Hepatocyte (in vitro differentiated cells): ENCODE results near the gene OPTC. TPM values are rescaled to one million over a fixed set of nuclear protein-coding genes. Genes with fewer than 3 reads are reported as not detected.

Experiments
- DNase-seq: peaks from one replicate; pipeline ENCODE4 v3.0.0-alpha.2; 2016; ENCODE audit warnings: low spot score
- H2AFZ ChIP-seq: fragments of 200-600 bp; sonication (generic); 2 replicates; pipeline ENCODE4 v1.6.0; 2016; ENCODE audit warnings: antibody characterized with exemption, mild to moderate bottlenecking
- H3K27ac ChIP-seq: fragments of 200-600 bp; sonication (generic); 2 replicates; pipeline ENCODE4 v1.5.1; 2016; ENCODE audit warnings: mild to moderate bottlenecking
- H3K27me3 ChIP-seq: fragments of 200-600 bp; sonication (generic); 2 replicates; pipeline ENCODE4 v1.6.1; 2016
- H3K36me3 ChIP-seq: fragments of 200-600 bp; sonication (generic); replicated peaks from 2 replicates; pipeline ENCODE4 v1.5.1; 2016; ENCODE audit warnings: low read depth; ENCODE audit not compliant: insufficient read depth
- H3K4me1 ChIP-seq: fragments of 200-600 bp; sonication (generic); 2 replicates; pipeline ENCODE4 v1.5.1; 2016; ENCODE audit warnings: mild to moderate bottlenecking, moderate library complexity; ENCODE audit not compliant: insufficient read depth
- H3K4me2 ChIP-seq: fragments of 200-600 bp; sonication (generic); 2 replicates; pipeline ENCODE4 v1.6.0; 2016
- H3K4me3 ChIP-seq: fragments of 200-600 bp; sonication (generic); 2 replicates; pipeline ENCODE4 v1.5.1; 2016; ENCODE audit warnings: mild to moderate bottlenecking
- H3K79me2 ChIP-seq: fragments of 200-600 bp; sonication (generic); 2 replicates; pipeline ENCODE4 v1.6.0; 2017; ENCODE audit warnings: mild to moderate bottlenecking
- H3K9me2 ChIP-seq: fragments of 200-600 bp; sonication (generic); replicated peaks from 2 replicates; pipeline ENCODE4 v1.6.0; 2017; ENCODE audit warnings: mild to moderate bottlenecking; ENCODE audit not compliant: insufficient read depth
- H3K9me3 ChIP-seq: fragments of 200-600 bp; sonication (generic); 2 replicates; pipeline ENCODE4 v1.5.1; 2016; ENCODE audit warnings: low read depth, mild to moderate bottlenecking
- H4K20me1 ChIP-seq: fragments of 200-600 bp; sonication (generic); 2 replicates; pipeline ENCODE4 v1.6.0; 2016; ENCODE audit warnings: mild to moderate bottlenecking; ENCODE audit not compliant: insufficient read depth, poor library complexity, severe bottlenecking
- EZH2 ChIP-seq: fragments of 200-600 bp; sonication (generic); IDR thresholded peaks from 2 replicates; pipeline ENCODE4 v1.6.1; 2016; ENCODE audit warnings: antibody characterized with exemption, mild to moderate bottlenecking, borderline replicate concordance
- EZH2phosphoT487 ChIP-seq: fragments of 200-600 bp; sonication (generic); IDR thresholded peaks from one replicate; pipeline ENCODE4 v1.6.1; 2018; ENCODE audit warnings: antibody characterized with exemption, mild to moderate bottlenecking, low read depth, moderate library complexity; ENCODE audit not compliant: unreplicated experiment, severe bottlenecking
- WGBS: methylation state at CpG from one replicate; pipeline ENCODE4 v1.1.6; 2016; ENCODE audit warnings: low lambda C conversion rate; ENCODE audit errors: missing lambda C conversion rate; 5-methylcytosine and 5-hydroxymethylcytosine counted together
- polyA plus RNA-seq: library from polyadenylated mRNA; unstranded; fragments of >200 nt; fragmentation: Nextera tagmentation; extraction: Ambion mirVana; gene quantifications from 2 replicates; pipeline ENCODE4 v1.2.1, GENCODE V29; 2016
- total RNA-seq: library from RNA; depleted of rRNA; stranded (reverse); fragments of >200 nt; gene quantifications from 2 replicates; pipeline ENCODE4 v1.2.3, GENCODE V29; 2014
- TF ChIP-seq, protein P1 (sequence below): fragments of 200-600 bp; sonication (generic); IDR thresholded peaks from 2 replicates; pipeline ENCODE4 v1.5.1; 2016; ENCODE audit warnings: antibody characterized with exemption, mild to moderate bottlenecking; ENCODE audit not compliant: poor library complexity

Gene OPTC
- total and polyA plus RNA-seq, 2 experiments from 2014 or later = 0.28 TPM; not detected in 1

DNA sequence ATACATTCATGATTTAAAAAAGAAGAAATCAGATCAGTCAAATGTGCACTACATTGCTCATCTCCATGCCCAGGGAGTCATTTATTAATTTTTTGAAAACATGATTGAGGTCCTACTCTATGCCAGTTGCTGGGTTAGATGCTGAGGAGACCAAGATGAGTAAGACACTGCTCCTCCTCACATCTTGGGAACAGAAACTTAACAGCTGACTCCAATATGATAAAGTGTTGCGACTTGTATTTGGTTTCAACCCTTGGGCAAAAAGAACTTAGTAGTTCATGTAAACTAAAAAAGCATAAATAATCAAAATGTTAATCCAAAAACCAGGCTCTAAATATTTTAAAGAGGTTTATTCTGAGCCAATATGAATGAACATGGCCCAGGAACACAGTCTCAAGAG lies 56.9 kb downstream of the OPTC start:
- no peak overlapping the region for H3K4me2 ChIP-seq
- H3K4me3 ChIP-seq = no peak overlapping the region
- WGBS = 86% methylated on average over 1 of the region's 1 CpG

DNA sequence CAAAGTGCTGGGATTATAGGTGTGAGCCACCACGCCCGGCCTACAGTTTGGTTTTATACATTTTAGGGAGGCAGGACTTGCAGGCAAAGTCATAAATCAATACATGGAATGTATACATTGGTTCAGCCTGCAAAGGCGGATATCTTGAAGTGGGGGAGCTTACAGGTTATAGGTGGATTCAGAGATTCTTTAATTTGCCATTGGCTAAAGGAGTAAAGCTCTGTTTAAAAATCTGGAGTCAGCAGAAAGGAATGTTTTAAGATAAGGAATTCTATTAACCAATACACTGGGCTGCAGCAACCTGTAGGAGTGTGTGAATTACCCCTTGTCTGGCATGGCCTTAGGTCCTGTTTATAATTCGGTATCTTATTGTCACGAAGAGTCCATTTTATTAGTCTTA lies 57.6 kb downstream of the OPTC start:
- TF ChIP-seq EZH2phosphoT487 (no peak), EZH2 (no peak)
- TF ChIP-seq, protein P1, sequence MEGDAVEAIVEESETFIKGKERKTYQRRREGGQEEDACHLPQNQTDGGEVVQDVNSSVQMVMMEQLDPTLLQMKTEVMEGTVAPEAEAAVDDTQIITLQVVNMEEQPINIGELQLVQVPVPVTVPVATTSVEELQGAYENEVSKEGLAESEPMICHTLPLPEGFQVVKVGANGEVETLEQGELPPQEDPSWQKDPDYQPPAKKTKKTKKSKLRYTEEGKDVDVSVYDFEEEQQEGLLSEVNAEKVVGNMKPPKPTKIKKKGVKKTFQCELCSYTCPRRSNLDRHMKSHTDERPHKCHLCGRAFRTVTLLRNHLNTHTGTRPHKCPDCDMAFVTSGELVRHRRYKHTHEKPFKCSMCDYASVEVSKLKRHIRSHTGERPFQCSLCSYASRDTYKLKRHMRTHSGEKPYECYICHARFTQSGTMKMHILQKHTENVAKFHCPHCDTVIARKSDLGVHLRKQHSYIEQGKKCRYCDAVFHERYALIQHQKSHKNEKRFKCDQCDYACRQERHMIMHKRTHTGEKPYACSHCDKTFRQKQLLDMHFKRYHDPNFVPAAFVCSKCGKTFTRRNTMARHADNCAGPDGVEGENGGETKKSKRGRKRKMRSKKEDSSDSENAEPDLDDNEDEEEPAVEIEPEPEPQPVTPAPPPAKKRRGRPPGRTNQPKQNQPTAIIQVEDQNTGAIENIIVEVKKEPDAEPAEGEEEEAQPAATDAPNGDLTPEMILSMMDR = no peak
- H4K20me1 ChIP-seq = no peaks in the 10 kb centered on the region
- H3K36me3 ChIP-seq = no peaks in the 10 kb centered on the region
- no peaks in the 10 kb centered on the region for H3K79me2 ChIP-seq
- peaks cover 28% of the 10 kb centered on the region for H3K4me1 ChIP-seq
- H3K27me3 ChIP-seq = no peaks in the 10 kb centered on the region
- H3K4me3 ChIP-seq = no peak overlapping the region
- H3K27ac ChIP-seq = no peak overlapping the region
- no peak overlapping the region for H2AFZ ChIP-seq
- 66% methylated on average over 5 of the region's 5 CpGs for WGBS
- H3K9me3 ChIP-seq = no peaks in the 10 kb centered on the region
- H3K9me2 ChIP-seq = no peaks in the 10 kb centered on the region
- no peak for DNase-seq
- no peak overlapping the region for H3K4me2 ChIP-seq

More for the DNA sequence above, 56.9 kb downstream of the OPTC start:
- Histone ChIP-seq H3K9me2 (no peaks in the 10 kb centered on the region), H3K4me1 (peaks cover 23% of the 10 kb centered on the region), H3K27me3 (no peaks in the 10 kb centered on the region), H3K36me3 (no peaks in the 10 kb centered on the region), H3K79me2 (no peaks in the 10 kb centered on the region), H3K9me3 (no peaks in the 10 kb centered on the region), H3K27ac (no peak overlapping the region), H4K20me1 (no peaks in the 10 kb centered on the region), H2AFZ (no peak overlapping the region)
- no peak for DNase-seq
- TF ChIP-seq, protein P1 = no peak
- TF ChIP-seq EZH2 (no peak), EZH2phosphoT487 (no peak)

DNA sequence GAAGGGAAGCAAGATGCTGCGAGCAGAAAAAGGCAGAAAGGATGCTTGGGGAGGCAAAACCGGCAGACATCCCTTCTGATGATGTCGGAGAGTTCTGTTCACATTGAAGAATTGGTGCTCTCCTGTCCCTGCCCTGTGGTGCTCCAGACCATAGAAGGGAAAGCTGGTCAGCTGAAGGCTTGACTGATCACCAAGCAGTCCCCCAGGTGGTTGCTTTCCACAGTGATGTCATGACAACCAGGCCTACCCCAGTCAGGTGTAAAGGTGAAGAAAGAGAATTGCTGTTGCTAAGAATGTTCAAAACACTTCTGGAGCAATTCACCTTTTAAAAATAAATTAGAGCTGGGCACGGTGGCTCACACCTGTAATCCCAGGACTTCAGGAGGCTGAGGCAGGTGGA lies 59.5 kb downstream of the OPTC start:
- no peak for DNase-seq
- Histone ChIP-seq H3K9me2 (no peaks in the 10 kb centered on the region), H3K27ac (no peak overlapping the region), H3K79me2 (no peaks in the 10 kb centered on the region), H4K20me1 (no peaks in the 10 kb centered on the region), H3K36me3 (no peaks in the 10 kb centered on the region), H3K4me1 (peaks cover 37% of the 10 kb centered on the region), H3K27me3 (no peaks in the 10 kb centered on the region), H3K4me3 (no peak overlapping the region), H2AFZ (no peak overlapping the region), H3K4me2 (no peak overlapping the region), H3K9me3 (no peaks in the 10 kb centered on the region)
- WGBS = 92% methylated on average over 4 of the region's 4 CpGs
- TF ChIP-seq EZH2phosphoT487 (no peak), EZH2 (no peak)
- TF ChIP-seq, protein P1 = no peak

DNA sequence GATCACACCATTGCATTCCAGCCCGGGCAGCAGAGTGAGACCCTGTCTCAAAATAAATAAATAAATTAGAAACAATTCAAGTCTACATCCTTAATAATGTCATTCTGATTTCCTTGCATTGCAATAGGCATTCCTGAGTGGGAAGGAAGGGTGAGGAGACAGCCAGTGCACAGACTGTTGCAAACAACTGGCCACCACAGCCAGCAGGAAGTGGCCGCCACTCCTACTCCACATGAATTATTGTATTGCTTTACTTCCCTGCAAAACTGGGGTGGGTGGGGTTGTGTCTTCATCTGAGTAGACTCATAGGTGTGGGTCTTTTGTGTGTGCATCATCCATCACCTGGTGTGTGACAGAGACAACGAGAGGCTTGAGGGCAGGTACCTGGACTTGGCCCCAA lies 60.1 kb downstream of the OPTC start:
- no peak overlapping the region for H3K4me2 ChIP-seq
- 88% methylated on average over 3 of the region's 3 CpGs for WGBS
- no peak overlapping the region for H2AFZ ChIP-seq
- H3K27ac ChIP-seq = no peak overlapping the region
- no peaks in the 10 kb centered on the region for H3K27me3 ChIP-seq
- no peaks in the 10 kb centered on the region for H3K79me2 ChIP-seq
- TF ChIP-seq, protein P1 = no peak
- TF ChIP-seq EZH2 (no peak), EZH2phosphoT487 (no peak)
- no peak for DNase-seq
- H3K9me3 ChIP-seq = no peaks in the 10 kb centered on the region
- peaks cover 34% of the 10 kb centered on the region for H3K4me1 ChIP-seq
- no peaks in the 10 kb centered on the region for H3K36me3 ChIP-seq
- no peaks in the 10 kb centered on the region for H3K9me2 ChIP-seq
- H4K20me1 ChIP-seq = no peaks in the 10 kb centered on the region
- H3K4me3 ChIP-seq = no peak overlapping the region
